Neural crest cell (in vitro differentiated cells): ENCODE results near the gene UPF1. TPM values are rescaled to one million over a fixed set of nuclear protein-coding genes. Genes with fewer than 3 reads are reported as not detected.
A peak's percentile ranks its signal among the peaks of the same experiment; 100 is the strongest.

ENCODE experiments used
- DNase-seq: peaks from one replicate; pipeline ENCODE4 v3.0.0; 2021; ENCODE audit warnings: low read depth, mixed read lengths, low spot score
- H3K27ac Mint-ChIP-seq: one replicate; pipeline ENCODE4 v1.8.0; 2021; ENCODE audit warnings: mild to moderate bottlenecking, mixed read lengths; ENCODE audit not compliant: unreplicated experiment
- H3K27me3 Mint-ChIP-seq: 2 replicates; pipeline ENCODE4 v1.8.0; 2021; ENCODE audit warnings: low read depth, mild to moderate bottlenecking, mixed read lengths
- H3K36me3 Mint-ChIP-seq: 2 replicates; pipeline ENCODE4 v1.8.0; 2021; ENCODE audit warnings: low read depth, mild to moderate bottlenecking, mixed read lengths
- H3K4me1 Mint-ChIP-seq: 2 replicates; pipeline ENCODE4 v1.8.0; 2021; ENCODE audit warnings: mixed read lengths
- H3K4me3 Mint-ChIP-seq: one replicate; pipeline ENCODE4 v1.8.0; 2021; ENCODE audit warnings: mild to moderate bottlenecking, mixed read lengths
- H3K9me3 Mint-ChIP-seq: 2 replicates; pipeline ENCODE4 v1.8.0; 2021; ENCODE audit warnings: mixed read lengths
- CTCF ChIP-seq: fragments of 200-600 bp; sonication (generic); conservative IDR thresholded peaks from 2 replicates; pipeline ENCODE4 v1.5.0; 2021; ENCODE audit warnings: antibody characterized with exemption, mild to moderate bottlenecking
- total RNA-seq: library from RNA; stranded (reverse); gene quantifications from 2 replicates; pipeline ENCODE4 v1.2.1, GENCODE V29; 2021

The UPF1 gene
- total RNA-seq, 1 donor from 2014 or later: 76.5 TPM

DNA sequence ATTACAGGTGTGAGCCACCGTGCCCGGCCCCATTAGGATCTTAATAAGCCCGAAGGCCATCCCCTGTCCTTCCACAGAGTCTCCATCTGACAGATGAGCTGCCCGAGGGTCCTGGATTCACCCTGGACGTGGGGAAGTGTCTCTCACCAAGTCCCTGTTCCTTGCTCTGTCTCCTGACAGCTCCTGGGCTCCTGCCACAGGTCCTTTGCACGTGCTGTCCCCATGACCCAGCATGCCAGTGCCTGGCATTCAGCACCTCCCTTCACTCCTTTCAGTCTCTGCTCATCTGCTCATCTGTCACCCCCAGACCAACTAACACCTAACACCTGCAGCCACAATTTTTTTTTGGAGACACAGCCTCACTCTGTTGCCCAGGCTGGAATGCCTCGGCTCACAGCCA is 49.7 kb downstream of the UPF1 start:
- H3K36me3 Mint-ChIP-seq: peaks cover 31% of the 10 kb centered on the region
- no peak for DNase-seq
- H3K4me3 Mint-ChIP-seq: no peak overlapping the region
- H3K27me3 Mint-ChIP-seq: no peaks in the 10 kb centered on the region
- peak overlapping the region; percentile 62 for H3K27ac Mint-ChIP-seq
- no peak for TF ChIP-seq CTCF
- H3K9me3 Mint-ChIP-seq: peaks cover 4% of the 10 kb centered on the region
- no peaks in the 10 kb centered on the region for H3K4me1 Mint-ChIP-seq

GRCh38 chr19:18883526-18884304 is 52.0 kb downstream of the UPF1 start:
- Mint-ChIP-seq H3K27me3 (no peaks in the 10 kb centered on the region), H3K4me1 (no peaks in the 10 kb centered on the region), H3K27ac (no peak overlapping the region), H3K9me3 (no peaks in the 10 kb centered on the region), H3K36me3 (peaks cover 17% of the 10 kb centered on the region), H3K4me3 (no peak overlapping the region)
- no peak for TF ChIP-seq CTCF
- DNase-seq: no peak

DNA sequence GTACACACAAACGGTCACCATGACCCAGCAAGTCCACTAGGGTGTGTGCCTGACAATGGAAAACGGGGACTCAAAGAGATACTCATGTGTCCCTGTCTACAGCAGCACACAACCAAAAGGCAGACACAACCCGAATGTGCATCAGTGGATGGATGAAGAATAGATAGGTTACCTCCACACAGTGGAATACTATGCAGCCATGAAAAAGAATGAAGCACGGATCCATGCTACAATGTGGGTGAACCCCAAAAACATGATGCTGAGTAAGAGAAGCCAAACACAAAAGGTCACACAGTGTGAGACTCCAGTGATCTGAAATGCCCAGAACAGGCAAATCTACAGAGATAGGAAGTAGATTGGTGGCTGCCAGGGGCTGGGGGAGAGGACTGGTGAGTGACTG is 55.2 kb downstream of the UPF1 start:
- no peak for TF ChIP-seq CTCF
- Mint-ChIP-seq H3K9me3 (no peaks in the 10 kb centered on the region), H3K27ac (peak overlapping the region; percentile 78), H3K4me3 (peak overlapping the region; percentile 19), H3K36me3 (peaks cover 7% of the 10 kb centered on the region), H3K4me1 (no peaks in the 10 kb centered on the region), H3K27me3 (no peaks in the 10 kb centered on the region)
- DNase-seq: no peak

DNA sequence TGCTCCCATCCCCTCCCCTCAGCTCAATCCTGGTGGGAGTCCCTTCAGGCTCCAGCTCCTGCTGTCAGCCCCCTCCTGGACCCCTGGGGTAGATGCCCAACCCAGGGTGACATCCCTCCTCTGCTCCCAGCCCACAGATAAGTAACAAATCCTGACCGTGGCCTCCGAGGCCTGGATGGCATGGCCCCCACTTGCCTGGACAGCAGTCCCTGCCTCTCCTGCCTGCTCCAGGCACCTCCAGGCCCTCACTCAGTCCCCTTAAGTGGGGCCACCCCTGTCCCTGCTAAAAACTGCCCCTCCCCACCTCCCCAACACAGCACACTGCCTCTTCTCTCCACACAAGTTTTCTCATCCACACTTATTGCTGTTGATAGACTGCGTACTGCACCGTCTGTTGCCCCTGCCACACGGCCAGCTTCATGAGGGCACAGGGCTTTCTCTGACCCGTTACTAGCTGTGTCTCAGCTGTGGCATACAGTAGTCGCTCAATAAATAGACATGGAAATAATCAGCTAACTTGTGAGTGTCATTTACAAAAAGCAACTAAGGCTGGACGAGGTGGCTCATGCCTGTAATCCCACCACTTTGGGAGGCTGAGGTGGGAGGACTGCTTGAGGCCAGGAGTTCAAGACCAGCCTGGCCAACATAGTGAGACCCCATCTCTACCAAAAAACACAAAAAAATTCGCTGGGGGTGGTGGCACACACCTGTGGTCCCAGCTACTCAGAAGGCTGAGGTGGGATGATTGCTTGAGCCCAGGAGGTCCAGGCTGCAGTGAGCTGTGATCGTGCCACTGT is 58.4 kb downstream of the UPF1 start:
- Mint-ChIP-seq H3K27ac (no peak overlapping the region), H3K9me3 (no peaks in the 10 kb centered on the region), H3K4me3 (peak overlapping the region; percentile 8), H3K36me3 (peaks cover 4% of the 10 kb centered on the region), H3K27me3 (no peaks in the 10 kb centered on the region), H3K4me1 (peaks cover 5% of the 10 kb centered on the region)
- no peak for DNase-seq
- TF ChIP-seq CTCF: no peak

DNA sequence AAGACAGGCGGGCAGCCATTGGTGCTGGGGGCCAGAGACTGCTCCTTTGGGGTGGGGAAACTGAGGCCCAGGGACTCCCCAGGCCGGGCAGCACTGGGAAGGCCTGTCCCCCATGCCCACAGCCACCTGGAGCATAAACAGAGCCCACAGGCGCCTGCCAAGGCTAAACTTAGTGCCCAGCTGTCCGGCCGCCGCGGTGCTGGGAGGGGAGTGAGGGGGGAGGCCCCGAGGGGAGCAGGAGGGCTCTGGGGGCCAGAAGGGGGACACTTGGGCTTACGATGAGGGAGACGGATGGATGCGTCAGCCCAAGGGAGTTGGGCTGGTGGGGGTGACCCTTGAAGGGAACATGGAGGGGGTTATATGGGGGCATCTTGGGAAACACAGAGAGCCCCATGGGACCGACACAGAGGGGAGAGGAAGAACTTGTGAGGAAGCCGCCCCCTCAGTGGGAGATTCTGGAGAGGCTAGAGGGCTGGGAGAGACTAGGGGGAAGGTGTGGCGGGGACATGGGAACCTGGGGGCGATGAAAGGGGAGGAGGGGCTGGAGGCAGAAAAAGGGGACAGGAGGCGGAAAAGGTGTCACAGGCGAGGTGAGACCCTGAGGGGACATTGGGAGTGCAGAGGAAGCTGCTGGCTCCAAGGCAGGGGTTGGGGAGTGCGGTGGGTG is 62.0 kb downstream of the UPF1 start:
- no peak for TF ChIP-seq CTCF
- H3K36me3 Mint-ChIP-seq: no peaks in the 10 kb centered on the region
- peaks cover 6% of the 10 kb centered on the region for H3K27me3 Mint-ChIP-seq

More for the DNA sequence above, 62.0 kb downstream of the UPF1 start:
- no peak overlapping the region for H3K27ac Mint-ChIP-seq
- no peak for DNase-seq
- peaks cover 12% of the 10 kb centered on the region for H3K4me1 Mint-ChIP-seq
- H3K4me3 Mint-ChIP-seq: peak overlapping the region; percentile 68
- H3K9me3 Mint-ChIP-seq: no peaks in the 10 kb centered on the region
